ENCODE results near the gene SLC44A1. TPM values are rescaled to one million over a fixed set of nuclear protein-coding genes. Genes with fewer than 3 reads are reported as not detected.

Gene SLC44A1
- total RNA-seq, 4 donors from 2014 or later: 45.3 to 74.9 (median 67.7) TPM

DNA sequence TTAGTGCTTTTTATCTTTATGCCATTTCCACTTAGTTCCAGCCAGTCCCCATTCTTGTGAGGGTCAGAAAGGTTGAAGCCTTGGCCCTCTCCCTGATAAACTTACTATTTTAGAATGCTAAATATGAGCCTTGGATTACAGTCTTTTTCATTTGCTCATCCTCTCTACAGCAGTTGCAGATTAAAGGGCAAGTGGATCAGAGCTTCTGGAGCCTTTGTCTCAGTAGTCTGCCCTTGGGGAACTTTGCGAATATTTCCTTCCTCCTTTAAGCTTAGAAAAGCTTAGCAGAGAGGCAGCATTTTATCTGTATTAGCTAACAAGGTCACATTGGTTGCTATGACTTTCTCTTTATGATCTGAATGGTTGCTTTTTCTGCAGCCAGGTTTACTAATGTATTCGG lies 214.9 kb downstream of the SLC44A1 start:
- Histone ChIP-seq H3K27me3 (no peaks in the 10 kb centered on the region), H3K27ac (no peak overlapping the region), H3K4me1 (peaks cover 0 to 27% (median 0%) of the 10 kb centered on the region in 4 donors), H3K36me3 (peaks cover 0 to 7% (median 0%) of the 10 kb centered on the region in 3 donors), H3K4me3 (no peak overlapping the region), H3K9me3 (peaks cover 0 to 9% (median 0%) of the 10 kb centered on the region in 4 donors)
- DNase-seq (ENCODE audit: low spot score in 2 of 2): no peak
- TF ChIP-seq POLR2A (IDR thresholded peaks at IDR 0.05): no peak
- TF ChIP-seq EP300 (IDR thresholded peaks at IDR 0.05): no peak
- 49 to 59% methylated on average over 2 of the region's 2 CpGs for WGBS, 2 donors

DNA sequence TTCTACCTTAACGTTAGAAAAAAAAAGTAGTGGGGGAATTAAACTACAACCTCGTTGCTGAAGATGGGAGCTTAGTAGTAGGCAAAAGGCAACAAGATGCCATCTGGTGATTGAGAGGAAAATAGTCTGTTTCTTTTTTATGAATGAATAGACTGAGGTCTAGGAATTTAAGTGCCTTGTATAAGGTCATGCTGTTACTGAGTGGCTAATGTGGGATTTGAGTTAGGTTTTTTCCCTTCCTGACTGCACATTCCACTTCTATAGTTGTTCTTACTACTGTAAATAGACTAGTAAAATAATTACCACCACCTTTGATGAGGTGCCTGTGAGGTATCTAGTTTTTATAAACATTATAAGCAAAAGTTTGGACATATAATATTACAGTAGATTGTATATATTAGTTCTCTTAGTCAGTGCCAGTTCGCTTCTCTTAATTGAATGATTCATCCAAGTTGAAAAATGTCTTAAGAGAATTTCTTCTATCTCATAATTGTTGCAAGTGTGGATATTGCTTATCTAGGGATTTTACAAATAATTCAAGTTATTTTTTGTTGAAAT lies 222.5 kb downstream of the SLC44A1 start:
- no peak for DNase-seq (ENCODE audit: low spot score in 2 of 2)
- Histone ChIP-seq H3K27me3 (no peaks in the 10 kb centered on the region), H3K9me3 (no peaks in the 10 kb centered on the region), H3K4me3 (no peak overlapping the region), H3K36me3 (peaks cover 0 to 54% (median 0%) of the 10 kb centered on the region in 3 donors), H3K4me1 (no peaks in the 10 kb centered on the region), H3K27ac (no peak overlapping the region)
- TF ChIP-seq, protein P1, sequence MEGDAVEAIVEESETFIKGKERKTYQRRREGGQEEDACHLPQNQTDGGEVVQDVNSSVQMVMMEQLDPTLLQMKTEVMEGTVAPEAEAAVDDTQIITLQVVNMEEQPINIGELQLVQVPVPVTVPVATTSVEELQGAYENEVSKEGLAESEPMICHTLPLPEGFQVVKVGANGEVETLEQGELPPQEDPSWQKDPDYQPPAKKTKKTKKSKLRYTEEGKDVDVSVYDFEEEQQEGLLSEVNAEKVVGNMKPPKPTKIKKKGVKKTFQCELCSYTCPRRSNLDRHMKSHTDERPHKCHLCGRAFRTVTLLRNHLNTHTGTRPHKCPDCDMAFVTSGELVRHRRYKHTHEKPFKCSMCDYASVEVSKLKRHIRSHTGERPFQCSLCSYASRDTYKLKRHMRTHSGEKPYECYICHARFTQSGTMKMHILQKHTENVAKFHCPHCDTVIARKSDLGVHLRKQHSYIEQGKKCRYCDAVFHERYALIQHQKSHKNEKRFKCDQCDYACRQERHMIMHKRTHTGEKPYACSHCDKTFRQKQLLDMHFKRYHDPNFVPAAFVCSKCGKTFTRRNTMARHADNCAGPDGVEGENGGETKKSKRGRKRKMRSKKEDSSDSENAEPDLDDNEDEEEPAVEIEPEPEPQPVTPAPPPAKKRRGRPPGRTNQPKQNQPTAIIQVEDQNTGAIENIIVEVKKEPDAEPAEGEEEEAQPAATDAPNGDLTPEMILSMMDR (IDR thresholded peaks at IDR 0.05): no peak
- TF ChIP-seq POLR2A (IDR thresholded peaks at IDR 0.05): no peak
- TF ChIP-seq EP300 (IDR thresholded peaks at IDR 0.05): no peak
- 59 to 61% methylated on average over 3 of the region's 3 CpGs for whole genome bisulfite sequencing, 2 donors

DNA sequence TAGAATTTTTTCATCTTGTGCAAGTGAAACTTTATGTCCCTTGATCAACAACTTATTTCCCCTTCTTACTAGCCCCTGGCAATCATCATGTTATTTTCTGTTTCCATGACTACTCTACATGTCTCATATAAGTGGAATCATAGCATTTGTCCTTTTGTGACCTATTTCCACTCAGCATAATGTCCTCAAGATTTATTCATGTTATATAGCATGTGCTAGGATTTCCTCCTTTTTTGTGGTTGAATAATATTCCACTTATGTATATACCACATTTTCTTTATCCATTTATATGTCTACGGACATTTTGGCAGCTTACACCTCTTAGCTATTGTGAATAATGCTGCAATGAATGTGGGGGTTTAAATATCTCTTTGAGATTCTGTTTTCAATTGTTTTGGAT lies 224.4 kb downstream of the SLC44A1 start:
- WGBS, 2 donors: 96 to 100% methylated on average over 1 of the region's 1 CpG
- no peak for DNase-seq (ENCODE audit: low spot score in 2 of 2)
- H3K9me3 ChIP-seq: no peaks in the 10 kb centered on the region
- no peaks in the 10 kb centered on the region for H3K4me1 ChIP-seq
- no peaks in the 10 kb centered on the region for H3K27me3 ChIP-seq
- TF ChIP-seq POLR2A (IDR thresholded peaks at IDR 0.05) (no peak), EP300 (IDR thresholded peaks at IDR 0.05) (no peak)
- TF ChIP-seq, protein P1 (IDR thresholded peaks at IDR 0.05): no peak
- peaks cover 0 to 54% (median 0%) of the 10 kb centered on the region in 3 donors for H3K36me3 ChIP-seq
- H3K4me3 ChIP-seq: no peak overlapping the region
- no peak overlapping the region for H3K27ac ChIP-seq

DNA sequence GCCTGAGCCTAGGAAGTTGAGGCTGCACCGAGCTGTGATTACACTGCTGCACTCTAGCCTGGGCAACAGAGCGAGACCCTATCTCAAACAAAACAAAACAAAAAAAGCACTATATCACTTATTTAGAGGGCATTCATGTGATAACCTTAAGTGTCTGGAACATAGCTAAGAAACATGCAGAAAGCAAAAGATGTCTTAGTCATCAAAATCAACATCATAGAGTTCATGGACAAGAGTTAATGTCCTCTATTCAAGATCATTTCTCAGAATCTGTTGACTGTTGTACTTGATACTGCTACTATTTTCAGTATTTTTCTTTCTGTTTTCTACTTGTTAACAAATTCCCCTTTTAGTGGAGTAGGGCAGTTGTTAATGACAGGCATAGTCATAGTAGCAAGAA lies 228.8 kb downstream of the SLC44A1 start:
- 89 to 98% methylated on average over 2 of the region's 2 CpGs for WGBS, 2 donors

DNA sequence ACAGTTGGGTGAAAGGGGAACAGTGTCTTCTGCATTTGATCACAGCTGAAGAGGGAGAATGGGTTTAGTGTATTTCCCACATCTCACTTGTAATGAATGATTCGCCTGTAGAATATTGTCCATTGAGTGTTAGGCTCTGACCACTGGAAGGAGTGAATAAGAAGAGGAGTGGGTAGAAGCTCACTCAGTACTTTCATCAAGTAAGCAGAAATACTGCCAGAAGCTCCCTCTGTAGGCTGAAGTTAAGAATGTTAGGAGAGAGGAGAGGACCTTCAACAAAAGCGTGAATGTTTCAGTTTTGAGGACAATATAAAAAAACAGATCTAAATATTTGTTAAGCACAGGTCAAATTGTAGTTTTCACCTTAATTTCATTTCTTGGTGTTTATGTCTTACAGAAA lies 230.9 kb downstream of the SLC44A1 start:
- Histone ChIP-seq H3K9me3 (no peaks in the 10 kb centered on the region), H3K4me3 (no peak overlapping the region), H3K27me3 (no peaks in the 10 kb centered on the region), H3K36me3 (peaks cover 0 to 6% (median 0%) of the 10 kb centered on the region in 3 donors), H3K4me1 (peaks cover 0 to 13% (median 0%) of the 10 kb centered on the region in 4 donors), H3K27ac (no peak overlapping the region)
- no peak for DNase-seq (ENCODE audit: low spot score in 2 of 2)
- WGBS, 2 donors: 45 to 52% methylated on average over 2 of the region's 2 CpGs
- TF ChIP-seq POLR2A (IDR thresholded peaks at IDR 0.05): no peak
- TF ChIP-seq, protein P1 (IDR thresholded peaks at IDR 0.05): peak in 3 of 5 experiments; percentile 32 to 34 (median 34)

More for the DNA sequence above, 228.8 kb downstream of the SLC44A1 start:
- TF ChIP-seq POLR2A (IDR thresholded peaks at IDR 0.05): no peak
- TF ChIP-seq EP300 (IDR thresholded peaks at IDR 0.05): no peak
- TF ChIP-seq, protein P1 (IDR thresholded peaks at IDR 0.05): no peak
- Histone ChIP-seq H3K27ac (no peak overlapping the region), H3K4me1 (peaks cover 0 to 13% (median 0%) of the 10 kb centered on the region in 4 donors), H3K9me3 (no peaks in the 10 kb centered on the region), H3K4me3 (no peak overlapping the region), H3K36me3 (peaks cover 0 to 25% (median 0%) of the 10 kb centered on the region in 3 donors), H3K27me3 (no peaks in the 10 kb centered on the region)
- DNase-seq (ENCODE audit: low spot score in 2 of 2): no peak

Measured in tibial nerve (tissue), 4 donors.